Endodermal cell (in vitro differentiated cells): ENCODE results near the gene UVRAG. TPM values are rescaled to one million over a fixed set of nuclear protein-coding genes. Genes with fewer than 3 reads are reported as not detected.

Experiments used
- DNase-seq: peaks from one replicate; pipeline ENCODE4 v3.0.0-alpha.2; 2017
- H3K27ac ChIP-seq: 2 replicates; pipeline ENCODE4 v1.5.1; 2013; ENCODE audit warnings: mild to moderate bottlenecking, low read depth, low read length, moderate library complexity
- H3K27me3 ChIP-seq: 2 replicates; pipeline ENCODE4 v1.6.1; 2013; ENCODE audit warnings: mild to moderate bottlenecking, low read length, moderate library complexity; ENCODE audit not compliant: insufficient read depth, control insufficient read depth, poor library complexity, severe bottlenecking
- H3K36me3 ChIP-seq: 2 replicates; pipeline ENCODE4 v1.7.0; 2013; ENCODE audit warnings: mild to moderate bottlenecking, low read length, moderate library complexity; ENCODE audit not compliant: control insufficient read depth, insufficient read depth
- H3K4me1 ChIP-seq: one replicate; pipeline ENCODE4 v1.7.0; 2013; ENCODE audit warnings: low read length; ENCODE audit not compliant: control insufficient read depth, insufficient read depth
- H3K4me3 ChIP-seq: 2 replicates; pipeline ENCODE4 v1.5.1; 2013; ENCODE audit warnings: mild to moderate bottlenecking, low read length, moderate library complexity
- H3K9ac ChIP-seq: 2 replicates; pipeline ENCODE4 v1.6.1; 2013; ENCODE audit warnings: mild to moderate bottlenecking, low read length, moderate library complexity; ENCODE audit not compliant: poor library complexity, severe bottlenecking; ENCODE audit errors: extremely low read depth
- H3K9me3 ChIP-seq: 2 replicates; pipeline ENCODE4 v1.6.1; 2013; ENCODE audit warnings: mild to moderate bottlenecking, low read length, moderate library complexity; ENCODE audit not compliant: control insufficient read depth
- H3K27ac Mint-ChIP-seq: 2 replicates; pipeline ENCODE4 v1.8.0; 2020; ENCODE audit warnings: mixed read lengths
- H3K27me3 Mint-ChIP-seq: 2 replicates; pipeline ENCODE4 v1.8.0; 2021; ENCODE audit warnings: mild to moderate bottlenecking, mixed read lengths; ENCODE audit not compliant: insufficient read depth
- H3K36me3 Mint-ChIP-seq: 2 replicates; pipeline ENCODE4 v1.8.0; 2020; ENCODE audit warnings: low read depth, mixed read lengths
- H3K4me1 Mint-ChIP-seq: 2 replicates; pipeline ENCODE4 v1.8.0; 2020; ENCODE audit warnings: mixed read lengths
- H3K4me3 Mint-ChIP-seq: 2 replicates; pipeline ENCODE4 v1.8.0; 2020; ENCODE audit warnings: mild to moderate bottlenecking, moderate library complexity, mixed read lengths
- H3K9me3 Mint-ChIP-seq: 2 replicates; pipeline ENCODE4 v1.8.0; 2020; ENCODE audit warnings: mild to moderate bottlenecking, mixed read lengths
- WGBS, 2 experiments: methylation state at CpG; one replicate each; pipeline versions ENCODE4 v1.1.5 to v1.1.7; 2013; ENCODE audit warnings: missing lambda C conversion rate in 2 of 2, mixed read lengths in 1 of 2; ENCODE audit not compliant: insufficient coverage in 1 of 2, insufficient read length in 1 of 2; 5-methylcytosine and 5-hydroxymethylcytosine counted together
- total RNA-seq, 2 donors: library from RNA; stranded (reverse); fragmentation: NEBNext Ultra II Directional in 1 of 2; extraction: Animal tissue kit (Norgen Biotek cat#: 25700) in 1 of 2; gene quantifications; 2 replicates in 1 of 2; 3 replicates in 1 of 2; pipeline ENCODE4 v1.2.1, GENCODE V29; 2021
- TF ChIP-seq, protein P1 (sequence below): fragments of 200-600 bp; sonication (generic); conservative IDR thresholded peaks from 2 replicates; pipeline ENCODE4 v1.5.0; 2021; ENCODE audit warnings: antibody characterized with exemption, mild to moderate bottlenecking

The UVRAG gene
- total RNA-seq, 2 donors from 2014 or later, result 19.7 to 34.9 TPM

DNA sequence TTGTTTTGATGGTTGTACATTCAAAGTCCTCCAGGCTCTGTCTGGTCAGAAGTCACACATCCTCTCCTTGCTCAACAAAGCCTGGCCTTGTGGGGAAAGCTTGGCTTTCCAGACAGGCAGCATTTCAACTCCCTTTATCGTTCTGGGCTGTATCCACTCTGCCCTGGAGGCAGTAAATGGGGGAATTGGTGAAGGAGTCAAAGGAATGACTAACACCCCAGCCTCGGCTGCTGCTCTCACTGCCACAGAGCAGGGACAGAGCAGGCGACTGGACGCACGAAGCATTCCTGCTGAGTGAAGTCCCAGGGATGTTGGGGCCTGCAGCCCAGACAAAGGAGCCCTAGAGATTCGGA is 338.5 kb downstream of the UVRAG start:
- Histone ChIP-seq H3K27me3 (peaks cover 61% of the 10 kb centered on the region), H3K9ac (no peak overlapping the region), H3K27ac (no peak overlapping the region), H3K36me3 (no peaks in the 10 kb centered on the region), H3K4me3 (no peak overlapping the region), H3K4me1 (peaks cover 6% of the 10 kb centered on the region), H3K9me3 (no peaks in the 10 kb centered on the region)
- TF ChIP-seq, protein P1, sequence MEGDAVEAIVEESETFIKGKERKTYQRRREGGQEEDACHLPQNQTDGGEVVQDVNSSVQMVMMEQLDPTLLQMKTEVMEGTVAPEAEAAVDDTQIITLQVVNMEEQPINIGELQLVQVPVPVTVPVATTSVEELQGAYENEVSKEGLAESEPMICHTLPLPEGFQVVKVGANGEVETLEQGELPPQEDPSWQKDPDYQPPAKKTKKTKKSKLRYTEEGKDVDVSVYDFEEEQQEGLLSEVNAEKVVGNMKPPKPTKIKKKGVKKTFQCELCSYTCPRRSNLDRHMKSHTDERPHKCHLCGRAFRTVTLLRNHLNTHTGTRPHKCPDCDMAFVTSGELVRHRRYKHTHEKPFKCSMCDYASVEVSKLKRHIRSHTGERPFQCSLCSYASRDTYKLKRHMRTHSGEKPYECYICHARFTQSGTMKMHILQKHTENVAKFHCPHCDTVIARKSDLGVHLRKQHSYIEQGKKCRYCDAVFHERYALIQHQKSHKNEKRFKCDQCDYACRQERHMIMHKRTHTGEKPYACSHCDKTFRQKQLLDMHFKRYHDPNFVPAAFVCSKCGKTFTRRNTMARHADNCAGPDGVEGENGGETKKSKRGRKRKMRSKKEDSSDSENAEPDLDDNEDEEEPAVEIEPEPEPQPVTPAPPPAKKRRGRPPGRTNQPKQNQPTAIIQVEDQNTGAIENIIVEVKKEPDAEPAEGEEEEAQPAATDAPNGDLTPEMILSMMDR, result no peak
- H3K27me3 Mint-ChIP-seq, result peaks cover 78% of the 10 kb centered on the region
- 71 to 78% methylated on average over 6 of the region's 6 CpGs for WGBS, 2 experiments
- H3K9me3 Mint-ChIP-seq, result no peaks in the 10 kb centered on the region
- DNase-seq, result peak; percentile 59
- no peak overlapping the region for H3K27ac Mint-ChIP-seq
- H3K36me3 Mint-ChIP-seq, result no peaks in the 10 kb centered on the region
- H3K4me1 Mint-ChIP-seq, result peaks cover 16% of the 10 kb centered on the region
- H3K4me3 Mint-ChIP-seq, result no peak overlapping the region

DNA sequence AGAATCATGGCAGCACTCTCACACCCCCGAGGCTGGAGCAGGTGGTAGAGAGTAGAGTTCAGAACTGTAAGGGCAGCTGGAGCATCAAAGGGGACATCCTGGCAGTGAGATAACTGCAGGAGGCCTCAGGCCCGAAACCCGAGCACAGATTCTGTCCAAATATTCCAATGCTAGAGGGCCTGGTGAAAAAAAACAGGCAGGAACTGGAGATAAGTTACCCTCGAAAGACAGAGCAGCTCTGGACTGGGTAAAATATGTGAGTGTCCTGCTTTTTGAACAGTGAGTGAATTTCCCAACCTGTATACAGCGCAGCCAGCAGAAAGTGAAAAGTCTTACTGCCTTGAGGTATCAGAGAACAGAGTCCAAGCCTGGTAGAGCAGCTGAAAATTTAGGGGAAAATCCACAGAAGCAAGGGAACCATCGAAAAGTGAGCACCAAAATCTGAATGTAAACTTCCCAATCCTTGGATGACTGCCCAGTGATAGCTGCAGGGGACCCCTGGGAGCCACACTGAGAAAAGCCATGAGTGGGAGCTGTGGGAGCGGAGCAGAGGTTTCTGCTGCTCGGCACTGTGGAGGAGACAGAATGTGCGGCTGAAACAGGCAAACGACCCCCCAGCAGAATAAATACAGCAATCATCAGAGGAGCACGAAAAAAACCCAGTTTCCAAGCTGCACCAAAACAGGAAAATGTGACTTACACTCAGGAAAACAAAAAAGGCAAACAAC is 340.7 kb downstream of the UVRAG start:
- Histone ChIP-seq H3K4me3 (no peak overlapping the region), H3K36me3 (no peaks in the 10 kb centered on the region), H3K4me1 (peaks cover 6% of the 10 kb centered on the region), H3K27me3 (peaks cover 41% of the 10 kb centered on the region), H3K27ac (no peak overlapping the region), H3K9me3 (no peaks in the 10 kb centered on the region), H3K9ac (no peak overlapping the region)
- Mint-ChIP-seq H3K27me3 (peaks cover 61% of the 10 kb centered on the region), H3K4me1 (peaks cover 16% of the 10 kb centered on the region), H3K9me3 (no peaks in the 10 kb centered on the region), H3K36me3 (no peaks in the 10 kb centered on the region), H3K4me3 (no peak overlapping the region), H3K27ac (no peak overlapping the region)
- TF ChIP-seq, protein P1, result no peak
- 93 to 96% methylated on average over 9 to 11 of the region's 11 CpGs for WGBS, 2 experiments
- no peak for DNase-seq

DNA sequence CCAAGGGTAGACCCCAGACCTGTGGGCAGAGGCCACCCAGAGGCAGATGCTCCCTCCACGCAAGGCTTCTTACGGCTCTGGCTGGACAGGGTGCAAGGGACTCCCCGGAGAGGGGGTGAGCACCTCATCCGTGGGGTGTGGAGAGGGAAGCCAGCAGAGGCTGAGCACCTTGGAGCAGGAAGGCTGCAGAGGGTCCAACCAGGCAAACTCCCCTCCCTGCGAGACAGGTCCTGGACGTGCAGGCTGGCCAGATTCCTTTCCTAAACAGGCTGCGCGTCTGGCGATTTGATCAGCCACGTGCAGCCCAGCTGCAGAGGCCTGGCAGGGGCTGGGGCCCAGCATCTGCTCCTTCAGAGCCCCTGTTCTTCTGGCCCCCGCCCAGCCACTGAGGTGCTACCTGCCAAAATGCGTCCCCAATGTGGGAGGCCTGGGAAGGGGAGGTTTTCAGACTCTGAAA is 342.0 kb downstream of the UVRAG start:
- no peaks in the 10 kb centered on the region for H3K9me3 Mint-ChIP-seq
- H3K4me1 Mint-ChIP-seq, result peaks cover 15% of the 10 kb centered on the region
- H3K36me3 Mint-ChIP-seq, result no peaks in the 10 kb centered on the region
- no peak overlapping the region for H3K4me3 ChIP-seq
- 85 to 97% methylated on average over 5 to 12 of the region's 12 CpGs for WGBS, 2 experiments
- H3K9ac ChIP-seq, result no peak overlapping the region
- peaks cover 49% of the 10 kb centered on the region for H3K27me3 Mint-ChIP-seq
- no peaks in the 10 kb centered on the region for H3K9me3 ChIP-seq
- no peak overlapping the region for H3K4me3 Mint-ChIP-seq
- H3K27me3 ChIP-seq, result peaks cover 28% of the 10 kb centered on the region
- peaks cover 6% of the 10 kb centered on the region for H3K4me1 ChIP-seq
- no peak overlapping the region for H3K27ac ChIP-seq
- TF ChIP-seq, protein P1, result no peak
- no peak for DNase-seq
- H3K27ac Mint-ChIP-seq, result no peak overlapping the region
- H3K36me3 ChIP-seq, result no peaks in the 10 kb centered on the region
